Large intestine (tissue), 3 donors: Measurements from ENCODE around the gene NOXO1. TPM values are rescaled to one million over a fixed set of nuclear protein-coding genes. Genes with fewer than 3 reads are reported as not detected.
"Not testable (repeated sequence)": the region's sequence is repeated elsewhere in the genome, so short reads cannot be mapped to it uniquely, and the experiment has no call there.

Source experiments
- DNase-seq, 2 donors: peaks; one replicate each; pipeline versions ENCODE4 v3.0.0 to v3.0.0-alpha.2; 2013
- H3K27ac ChIP-seq: one replicate; pipeline ENCODE4 v1.5.1; 2013; ENCODE audit warnings: low read length
- H3K27me3 ChIP-seq: 2 replicates; pipeline ENCODE4 v1.6.1; 2013; ENCODE audit warnings: low read length; ENCODE audit not compliant: control insufficient read depth, insufficient read depth
- H3K36me3 ChIP-seq: 2 replicates; pipeline ENCODE4 v1.6.1; 2013; ENCODE audit warnings: low read length; ENCODE audit not compliant: control insufficient read depth, insufficient read depth
- H3K4me1 ChIP-seq: one replicate; pipeline ENCODE4 v1.6.1; 2013; ENCODE audit warnings: low read length; ENCODE audit not compliant: control insufficient read depth, insufficient read depth
- H3K4me3 ChIP-seq: one replicate; pipeline ENCODE4 v1.5.1; 2013; ENCODE audit warnings: low read length
- H3K9me3 ChIP-seq: one replicate; pipeline ENCODE4 v1.6.1; 2013; ENCODE audit warnings: mild to moderate bottlenecking, low read depth, low read length, moderate library complexity; ENCODE audit not compliant: control insufficient read depth
- WGBS: methylation state at CpG from one replicate; pipeline ENCODE4 v1.1.5; 2013; ENCODE audit warnings: low lambda C conversion rate; ENCODE audit not compliant: insufficient coverage; 5-methylcytosine and 5-hydroxymethylcytosine counted together
- polyA plus RNA-seq: library from polyadenylated mRNA; unstranded; fragments of 120-200 nt; gene quantifications from one replicate; pipeline ENCODE4 v1.2.1, GENCODE V29; 2013

The NOXO1 gene
- polyA plus RNA-seq, 1 donor, result 2.8 TPM

DNA sequence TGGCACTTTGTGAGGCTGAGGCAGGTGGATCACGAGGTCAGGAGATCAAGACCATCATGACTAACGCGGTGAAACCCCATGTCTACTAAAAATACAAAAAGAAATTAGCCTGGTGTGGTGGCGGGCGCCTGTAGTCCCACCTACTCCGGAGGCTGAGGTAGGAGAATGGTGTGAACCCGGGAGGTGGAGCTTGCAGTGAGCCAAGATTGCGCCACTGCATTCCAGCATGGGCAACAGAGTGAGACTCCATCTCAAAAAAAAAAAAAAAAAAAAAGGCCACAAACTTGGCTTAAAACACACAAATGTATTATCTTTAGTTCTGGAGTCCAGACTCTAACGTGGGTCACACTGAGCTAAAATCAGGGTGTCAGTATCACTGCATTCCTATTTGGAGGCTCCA is 30.5 kb upstream of the NOXO1 start:
- H3K9me3 ChIP-seq, H3K4me3 ChIP-seq, H3K36me3 ChIP-seq, H3K27me3 ChIP-seq, H3K27ac ChIP-seq, DNase-seq: not testable (repeated sequence)
- H3K4me1 ChIP-seq, result peaks cover 40% of the 10 kb centered on the region
- no CpG with 5 or more reads among the region's 9 CpGs for WGBS

DNA sequence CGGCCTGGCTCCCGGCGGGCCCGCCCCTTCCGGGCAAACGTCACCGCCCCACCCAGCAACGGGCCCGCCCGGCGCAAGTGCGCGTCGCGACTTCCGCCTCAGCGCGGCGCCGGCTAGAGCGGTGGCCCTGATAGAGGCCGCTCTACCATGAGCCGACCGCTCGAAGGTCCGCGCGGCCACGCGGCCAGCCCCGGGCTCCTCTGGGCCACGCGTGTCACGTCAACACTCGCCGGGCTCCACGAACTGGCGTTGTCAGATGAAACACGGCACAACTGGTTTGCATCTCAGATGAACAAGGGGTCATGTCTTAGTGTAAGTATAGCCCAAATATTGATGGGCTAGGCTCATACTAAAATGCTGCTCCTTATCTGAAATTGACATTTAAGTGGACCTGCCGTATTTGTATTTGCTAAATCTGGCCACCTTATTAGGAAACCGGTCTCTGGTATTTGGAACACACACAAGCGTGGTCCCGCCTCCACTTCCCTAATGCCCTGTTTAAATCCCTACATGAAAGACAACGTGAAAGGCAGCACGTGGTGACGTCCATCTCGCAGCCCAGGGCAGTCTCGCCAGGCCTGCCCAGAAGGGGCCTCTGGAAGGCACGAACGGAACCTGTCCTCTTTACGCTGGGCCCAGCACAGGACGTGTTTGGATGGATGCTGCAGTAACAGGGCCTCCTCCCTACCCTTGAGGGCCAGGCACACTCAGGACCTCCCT is 28.7 kb upstream of the NOXO1 start, which contains the start of gene ZNF598:
Gene ZNF598 (minus strand): TSS at position 31 of the 720 bp plus-strand sequence.
- peak; percentile 89 to 90 for DNase-seq
- peaks cover 33% of the 10 kb centered on the region for H3K4me1 ChIP-seq

DNA sequence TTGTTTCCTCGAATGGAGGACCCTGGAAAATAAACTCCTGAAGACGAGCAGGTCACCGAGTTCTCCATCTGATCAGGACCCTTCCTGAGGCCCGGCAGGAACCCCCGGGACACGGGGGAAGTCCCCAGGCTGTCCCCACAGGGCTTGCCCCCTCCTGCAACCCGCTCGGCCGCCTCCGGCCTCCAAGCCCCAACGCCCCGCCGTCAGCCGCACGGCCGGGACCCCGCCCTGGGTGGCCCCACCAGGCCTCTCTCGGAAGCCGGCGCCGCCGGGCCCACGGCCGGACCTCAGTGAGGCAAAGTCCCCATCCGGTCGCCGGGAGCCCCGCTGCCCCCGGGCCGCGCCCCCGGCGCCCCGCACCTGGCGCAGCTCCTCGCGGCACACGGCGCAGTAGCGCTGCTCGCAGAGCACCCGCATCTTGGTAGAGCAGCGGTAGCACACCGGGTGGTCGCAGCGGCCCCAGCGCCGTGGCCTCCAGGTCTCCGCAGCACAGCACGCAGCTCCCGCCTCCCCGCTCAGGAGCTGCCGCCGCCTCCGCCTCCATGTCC is 28.0 kb upstream of the NOXO1 start:
- H3K27me3 ChIP-seq, result no peaks in the 10 kb centered on the region
- peak overlapping the region; percentile 45 for H3K27ac ChIP-seq
- WGBS, result no CpG with 5 or more reads among the region's 55 CpGs
- DNase-seq, result peak in 1 of 2 donors; percentile 67
- peaks cover 35% of the 10 kb centered on the region for H3K4me1 ChIP-seq
- no peaks in the 10 kb centered on the region for H3K9me3 ChIP-seq
- peak overlapping the region; percentile 71 for H3K4me3 ChIP-seq
- H3K36me3 ChIP-seq, result peaks cover 15% of the 10 kb centered on the region

More for the DNA sequence above, 28.7 kb upstream of the NOXO1 start, which contains the start of gene ZNF598:
- Histone ChIP-seq H3K27ac (peak within 1 kb of the TSS; percentile 68), H3K4me3 (peak within 1 kb of the TSS; percentile 71), H3K36me3 (peaks cover 15% of the 10 kb centered on the region), H3K9me3 (no peaks in the 10 kb centered on the region), H3K27me3 (no peaks in the 10 kb centered on the region)
- WGBS, result no CpG with 5 or more reads among the region's 52 CpGs

- H3K9me3 ChIP-seq, result no peaks in the 10 kb centered on the region
- no CpG with 5 or more reads among the region's 23 CpGs for WGBS
- peaks cover 15% of the 10 kb centered on the region for H3K36me3 ChIP-seq
- H3K27me3 ChIP-seq, result no peaks in the 10 kb centered on the region
- peak in 1 of 2 donors; percentile 42 for DNase-seq
- H3K27ac ChIP-seq, result peak overlapping the region; percentile 45
- H3K4me1 ChIP-seq, result peaks cover 40% of the 10 kb centered on the region
- H3K4me3 ChIP-seq, result peak overlapping the region; percentile 71
Observed at GRCh38 chr16:2008631-2009163, 27.4 kb upstream of the NOXO1 start.

GRCh38 chr16:2008009-2008526 is 26.8 kb upstream of the NOXO1 start:
- H3K4me3 ChIP-seq, result peak overlapping the region; percentile 71
- H3K4me1 ChIP-seq, result peaks cover 43% of the 10 kb centered on the region
- H3K36me3 ChIP-seq, result peaks cover 21% of the 10 kb centered on the region
- no peaks in the 10 kb centered on the region for H3K27me3 ChIP-seq
- H3K9me3 ChIP-seq, result no peaks in the 10 kb centered on the region
- WGBS, result no CpG with 5 or more reads among the region's 15 CpGs
- peak overlapping the region; percentile 45 for H3K27ac ChIP-seq
- peak; percentile 51 to 53 for DNase-seq

GRCh38 chr16:2007081-2007836 is 26.0 kb upstream of the NOXO1 start:
- Histone ChIP-seq H3K27me3 (no peaks in the 10 kb centered on the region), H3K9me3 (no peaks in the 10 kb centered on the region), H3K4me3 (peak overlapping the region; percentile 71), H3K4me1 (peaks cover 43% of the 10 kb centered on the region), H3K36me3 (peaks cover 29% of the 10 kb centered on the region), H3K27ac (peak overlapping the region; percentile 45)
- no CpG with 5 or more reads among the region's 16 CpGs for WGBS
- DNase-seq, result no peak

DNA sequence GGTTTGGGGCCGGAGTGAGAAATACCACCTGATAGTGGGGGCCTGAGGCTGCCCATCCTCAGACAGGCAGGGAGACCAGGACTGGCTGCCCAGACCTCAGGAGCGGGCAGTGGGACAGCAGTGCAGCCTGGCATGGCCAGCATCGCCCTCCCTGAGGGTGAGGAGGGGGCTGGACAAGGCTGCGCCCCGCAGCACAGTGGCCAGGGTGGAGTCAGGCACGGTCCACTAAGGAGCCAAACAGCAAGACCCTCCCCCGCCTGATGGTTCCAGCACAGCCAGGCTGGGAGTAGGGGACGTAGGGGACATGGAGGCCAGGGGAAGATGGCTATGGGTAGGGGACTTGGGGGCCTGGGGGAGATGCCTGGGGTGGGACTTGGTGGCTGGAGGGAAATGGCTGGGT is 25.0 kb upstream of the NOXO1 start:
- Histone ChIP-seq H3K4me3 (no peak overlapping the region), H3K4me1 (peaks cover 43% of the 10 kb centered on the region), H3K36me3 (peaks cover 39% of the 10 kb centered on the region), H3K27ac (no peak overlapping the region), H3K27me3 (no peaks in the 10 kb centered on the region), H3K9me3 (no peaks in the 10 kb centered on the region)
- no CpG with 5 or more reads among the region's 8 CpGs for WGBS
- DNase-seq, result no peak

DNA sequence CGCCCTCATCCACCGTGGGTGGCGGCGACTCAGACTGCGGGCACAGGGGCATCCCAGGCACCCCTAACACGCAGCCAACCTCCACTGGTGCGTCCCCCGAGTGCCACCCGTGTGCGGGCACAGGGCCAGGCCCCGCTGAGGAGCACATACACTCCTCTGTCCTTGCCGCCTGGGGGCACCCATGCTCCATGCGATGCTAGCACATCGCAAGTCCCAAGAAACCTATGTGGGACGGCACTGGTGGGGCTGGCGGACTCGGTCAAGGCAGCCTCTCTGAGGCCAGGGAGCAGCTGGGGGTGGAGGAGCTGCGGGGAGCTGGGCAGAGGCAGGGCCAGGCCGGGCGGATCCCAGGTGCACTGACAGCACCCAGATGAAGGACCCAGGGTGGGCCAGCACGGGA is 24.4 kb upstream of the NOXO1 start:
- Histone ChIP-seq H3K4me3 (no peak overlapping the region), H3K27ac (no peak overlapping the region), H3K27me3 (no peaks in the 10 kb centered on the region), H3K36me3 (peaks cover 45% of the 10 kb centered on the region), H3K4me1 (peaks cover 43% of the 10 kb centered on the region), H3K9me3 (no peaks in the 10 kb centered on the region)
- no peak for DNase-seq
- no CpG with 5 or more reads among the region's 21 CpGs for WGBS

- WGBS, result no CpG with 5 or more reads among the region's 34 CpGs
- H3K27ac ChIP-seq, result no peak overlapping the region
Observed at GRCh38 chr16:2004795-2005517, 23.7 kb upstream of the NOXO1 start.

More at GRCh38 chr16:2004795-2005517, 23.7 kb upstream of the NOXO1 start:
- H3K36me3 ChIP-seq, result peaks cover 52% of the 10 kb centered on the region
- H3K4me1 ChIP-seq, result peaks cover 36% of the 10 kb centered on the region
- no peaks in the 10 kb centered on the region for H3K27me3 ChIP-seq
- DNase-seq, result no peak
- no peak overlapping the region for H3K4me3 ChIP-seq
- no peaks in the 10 kb centered on the region for H3K9me3 ChIP-seq
